HG03378 (cell line): ENCODE measurements around the gene GATA2.

Source experiments
- ATAC-seq: cut with Tn5 transposase; IDR thresholded peaks from one replicate; pipeline ENCODE4 v1.9.1; 2021; ENCODE audit warnings: mild to moderate bottlenecking, moderate library complexity; ENCODE audit not compliant: unreplicated experiment

The GATA2 gene

DNA sequence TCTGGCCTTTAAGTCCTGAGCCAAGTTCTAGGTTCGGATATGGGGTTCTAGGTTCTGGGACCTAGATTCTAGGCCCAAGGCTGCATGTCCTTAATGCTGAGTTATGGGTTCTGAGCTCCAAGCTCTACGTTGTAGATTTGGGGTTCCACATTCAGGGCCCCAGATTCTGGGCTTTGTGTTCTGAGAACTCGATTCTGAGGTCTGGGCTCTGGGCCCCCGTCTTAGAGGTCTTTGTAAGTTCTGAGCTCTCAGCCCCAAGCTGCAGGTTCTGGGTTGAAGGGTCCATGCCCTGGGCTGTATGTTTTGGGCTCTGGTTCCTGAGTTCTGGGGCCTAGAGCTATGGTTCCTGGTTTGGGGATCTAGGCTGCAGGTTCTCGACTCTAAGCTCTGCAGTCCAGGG is 16.3 kb downstream of the GATA2 start:
- ATAC-seq: no peak

DNA sequence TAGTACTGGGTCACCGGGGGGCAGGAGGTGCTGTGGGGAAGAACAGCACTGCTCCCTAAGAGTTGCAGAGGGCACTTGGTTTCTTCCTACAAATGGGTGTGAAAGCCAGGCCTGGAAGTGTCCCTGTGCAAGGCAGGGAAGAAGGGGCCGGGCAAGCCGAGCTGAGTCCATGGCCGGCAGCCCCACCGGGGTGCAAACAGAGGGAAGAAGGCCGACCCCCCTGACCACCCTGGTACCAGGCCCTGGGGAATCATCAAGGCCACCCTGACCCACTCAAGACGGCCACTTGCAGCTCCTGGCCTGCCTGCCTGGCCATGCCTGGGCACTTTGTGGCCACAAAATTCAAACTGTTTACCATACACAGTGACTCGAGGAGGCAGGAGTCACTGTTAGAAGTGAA is 17.6 kb downstream of the GATA2 start:
- ATAC-seq: no peak

GRCh38 chr3:128473737-128474136 is 19.3 kb downstream of the GATA2 start:
- ATAC-seq: no peak

DNA sequence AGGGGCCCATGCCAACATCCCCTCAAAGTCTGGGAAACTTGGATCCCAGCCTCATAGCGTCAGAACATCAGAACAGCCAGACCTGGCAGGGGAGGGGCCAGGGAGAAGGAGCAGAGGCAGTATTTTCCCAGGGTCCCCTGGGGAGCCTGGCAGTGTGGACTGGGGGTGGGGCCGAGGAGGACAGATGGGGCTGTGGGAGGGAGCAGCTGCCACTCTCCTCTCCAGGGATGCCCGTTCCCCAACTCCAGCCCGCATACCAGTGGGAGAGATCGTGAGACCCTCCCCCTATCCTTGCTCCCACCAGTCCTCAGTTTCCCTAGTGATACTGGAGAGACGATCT is 19.9 kb downstream of the GATA2 start:
- ATAC-seq: no peak

GRCh38 chr3:128472449-128473179 is 20.4 kb downstream of the GATA2 start:
- ATAC-seq: no peak

- ATAC-seq: no peak
These were observed 21.3 kb downstream of the GATA2 start for GRCh38 chr3:128471720-128472119.

GRCh38 chr3:128471110-128471509 is 21.9 kb downstream of the GATA2 start:
- ATAC-seq: no peak

DNA sequence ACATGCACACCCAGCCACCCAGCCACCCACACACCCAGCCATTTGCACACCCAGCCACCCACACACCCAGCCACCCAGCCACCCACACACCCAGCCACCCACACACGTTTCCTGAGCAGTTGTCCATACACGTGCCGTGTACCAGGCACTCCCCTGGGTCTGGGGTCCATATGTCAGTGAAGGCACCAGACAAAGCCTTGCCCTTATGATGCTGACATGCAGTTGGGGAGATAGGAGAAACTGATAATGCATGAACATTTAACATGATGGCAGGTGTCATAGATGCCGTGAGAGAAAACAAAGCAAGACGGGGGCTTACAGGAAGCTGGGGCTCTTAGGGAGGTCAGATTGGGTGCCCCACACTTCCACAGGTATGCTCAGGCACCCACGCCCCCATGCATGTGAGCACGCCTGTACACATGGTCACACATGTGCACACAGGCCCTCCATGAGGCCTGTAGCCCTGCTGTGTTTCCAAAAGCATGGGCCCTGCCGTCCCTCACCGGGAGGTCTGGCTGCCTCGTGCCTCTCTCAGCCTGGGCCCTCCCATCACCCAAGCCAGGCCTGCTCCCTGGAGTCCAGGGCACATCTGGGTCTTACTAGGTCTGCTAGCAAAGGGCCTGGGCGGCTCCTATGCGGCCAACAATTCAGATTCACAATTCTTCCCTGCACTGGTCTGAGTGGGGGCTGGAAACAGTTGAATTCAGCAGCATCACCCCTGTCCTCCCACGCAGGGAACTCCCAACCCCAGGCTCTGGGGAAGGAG is 22.7 kb downstream of the GATA2 start:
- ATAC-seq: no peak

DNA sequence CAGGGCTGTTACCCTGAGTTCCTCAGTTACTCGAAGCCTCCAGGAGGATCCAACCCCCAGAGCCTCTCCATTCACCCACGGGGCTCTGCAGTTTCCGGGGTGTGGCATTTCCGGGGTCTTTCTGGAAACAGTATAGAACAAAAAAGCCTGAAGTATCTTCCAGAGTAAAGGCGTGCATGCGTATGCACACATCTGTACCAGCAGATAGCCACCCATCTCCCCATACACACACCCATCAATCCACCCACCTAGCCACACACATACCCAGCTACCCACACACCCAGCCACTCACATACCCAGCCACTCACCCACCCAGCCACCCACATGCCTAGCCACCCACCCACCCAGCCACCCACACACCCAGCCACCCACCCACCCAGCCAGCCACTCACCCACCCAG is 23.4 kb downstream of the GATA2 start:
- no peak for ATAC-seq

- no peak for ATAC-seq
These were observed 24.0 kb downstream of the GATA2 start for GRCh38 chr3:128468791-128469527.

GRCh38 chr3:128468285-128468790 is 24.7 kb downstream of the GATA2 start:
- ATAC-seq: no peak

- no peak for ATAC-seq
These were observed 26.0 kb downstream of the GATA2 start, which contains the start of gene DNAJB8 for GRCh38 chr3:128466840-128467541. TSS of gene DNAJB8 (minus strand) at chr3:128466890. CDS start at chr3:128463245, 3,645 bp downstream.

GRCh38 chr3:128464702-128465101 is 28.3 kb downstream of the GATA2 start:
- ATAC-seq: no peak

- no peak for ATAC-seq
These were observed 28.8 kb downstream of the GATA2 start for GRCh38 chr3:128464188-128464587.

DNA sequence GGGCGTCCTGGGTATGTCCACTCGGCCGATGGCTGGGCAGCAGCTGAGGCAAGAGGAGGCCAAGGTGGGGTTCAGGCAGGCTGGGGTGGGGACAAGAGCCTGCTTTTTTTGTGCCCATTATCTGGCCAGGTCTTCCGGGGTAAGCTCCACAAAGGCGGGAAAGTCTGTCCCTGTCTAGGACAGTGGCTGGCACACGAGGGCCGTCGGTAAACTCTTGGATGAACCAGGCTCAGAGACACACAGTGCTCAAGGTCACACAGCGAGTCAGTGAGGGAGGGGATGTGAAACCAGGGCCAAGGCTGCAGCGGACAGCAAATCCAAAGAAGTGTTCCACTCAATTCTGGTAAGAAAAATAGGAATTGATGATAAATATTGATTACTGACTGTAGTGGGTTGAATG is 29.2 kb downstream of the GATA2 start:
- ATAC-seq: no peak

- ATAC-seq: no peak
These were observed 29.6 kb downstream of the GATA2 start for GRCh38 chr3:128463354-128463753.

GRCh38 chr3:128462931-128463330 is 30.1 kb downstream of the GATA2 start:
- ATAC-seq: no peak

DNA sequence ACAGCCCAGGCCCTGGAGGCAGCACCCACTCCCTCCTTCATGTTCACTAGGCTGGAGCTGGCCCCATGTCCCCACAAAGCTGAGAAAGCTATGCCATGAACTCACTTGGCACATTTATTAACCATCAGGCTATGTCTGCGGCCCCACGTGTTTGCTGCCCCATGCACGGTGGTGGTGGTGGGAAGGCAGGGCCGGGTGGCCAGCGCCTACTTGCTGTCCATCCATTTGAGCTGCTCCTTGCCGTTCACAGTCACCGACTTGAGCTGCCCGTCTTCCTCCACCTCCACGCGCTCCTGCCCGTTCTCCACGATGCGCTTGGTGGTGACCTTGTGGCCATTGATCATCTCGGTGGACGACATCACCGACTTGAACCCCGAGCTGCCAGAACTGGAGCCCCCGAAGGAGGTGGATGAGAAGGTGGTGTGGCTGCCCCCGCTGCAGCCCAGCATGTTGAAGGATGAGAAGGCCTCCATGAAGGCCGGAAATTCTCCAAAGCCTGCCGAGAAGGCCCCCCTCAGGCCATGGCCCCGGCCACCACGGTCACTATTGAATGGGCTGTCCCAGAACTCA is 30.6 kb downstream of the GATA2 start:
- no peak for ATAC-seq

- ATAC-seq: no peak
These were observed 31.3 kb downstream of the GATA2 start for GRCh38 chr3:128461731-128462130.

GRCh38 chr3:128459461-128459820 is 33.6 kb downstream of the GATA2 start:
- ATAC-seq: no peak
